GM19452 (cell line): ENCODE results near the gene VAMP1.

ENCODE experiments used
- ATAC-seq: cut with Tn5 transposase; IDR thresholded peaks from one replicate; pipeline ENCODE4 v1.9.1; 2021; ENCODE audit not compliant: unreplicated experiment

Gene VAMP1

GRCh38 chr12:6426882-6427671 is 43.4 kb downstream of the VAMP1 start:
- peak; percentile 73 for ATAC-seq

GRCh38 chr12:6425590-6426531 is 44.6 kb downstream of the VAMP1 start:
- no peak for ATAC-seq

- no peak for ATAC-seq
Observed at GRCh38 chr12:6424866-6425265, 45.6 kb downstream of the VAMP1 start.

GRCh38 chr12:6424008-6424347 is 46.5 kb downstream of the VAMP1 start:
- ATAC-seq = no peak

- ATAC-seq = no peak
Observed at GRCh38 chr12:6423267-6424007, 47.0 kb downstream of the VAMP1 start.

GRCh38 chr12:6420364-6420763 is 50.1 kb downstream of the VAMP1 start:
- ATAC-seq = no peak

- ATAC-seq = no peak
Observed at GRCh38 chr12:6418796-6419195, 51.7 kb downstream of the VAMP1 start.

GRCh38 chr12:6416596-6416995 is 53.9 kb downstream of the VAMP1 start:
- ATAC-seq = no peak
